GM10248 (cell line): ENCODE measurements around the gene MRPS23.

Source experiments
- CTCF ChIA-PET: fragments of 300-600 bp; sonication (Branson Sonifier 250); formaldehyde crosslinking; extraction: SDS; loops from one replicate; lab custom pipeline; 2021; ENCODE audit warnings: antibody characterized with exemption; lab: Yijun Ruan, JAX
- POLR2A ChIA-PET: fragments of 350-650 bp; sonication (Branson Sonifier 250); formaldehyde crosslinking; extraction: SDS; loops from one replicate; lab custom pipeline; 2020; ENCODE audit warnings: antibody characterized with exemption; lab: Yijun Ruan, JAX
- DNase-seq: peaks from one replicate; pipeline ENCODE4 v3.0.0; 2012; ENCODE audit errors: extremely low spot score
- CTCF ChIP-seq: IDR thresholded peaks from 2 replicates; pipeline ENCODE4 v1.5.1; 2012; ENCODE audit warnings: mild to moderate bottlenecking, low read depth; ENCODE audit errors: extremely low read depth, missing control alignments, control extremely low read depth

Gene MRPS23

GRCh38 chr17:57871863-57872262, 22.0 kb upstream of the MRPS23 start:
- CTCF ChIA-PET, result interaction anchor here (1.0 to 24.4 kb wide), 5 partner anchors 9 to 241 kb away, joined by 3 to 478 read pairs (median 31); partner anchors contain the start of gene VEZF1
- TF ChIP-seq CTCF, result no peak
- POLR2A ChIA-PET, result no interaction called here
- no peak for DNase-seq

GRCh38 chr17:57871155-57871554, 21.3 kb upstream of the MRPS23 start:
- POLR2A ChIA-PET, result no interaction called here
- no peak for DNase-seq
- TF ChIP-seq CTCF, result no peak
- CTCF ChIA-PET, result interaction anchor here (0.9 to 24.4 kb wide), 6 partner anchors 9 to 125 kb away, joined by 3 to 478 read pairs (median 18); partner anchors contain the start of gene VEZF1

- POLR2A ChIA-PET, result no interaction called here
- TF ChIP-seq CTCF, result no peak
- no peak for DNase-seq
- CTCF ChIA-PET, result interaction anchor here (0.9 to 24.4 kb wide), 8 partner anchors 8 to 126 kb away, joined by 3 to 478 read pairs (median 4); partner anchors contain the start of gene VEZF1
These were observed 20.4 kb upstream of the MRPS23 start for GRCh38 chr17:57870283-57870635.

GRCh38 chr17:57869617-57870282, 19.9 kb upstream of the MRPS23 start:
- POLR2A ChIA-PET, result no interaction called here
- CTCF ChIA-PET, result interaction anchor here (1.3 to 24.4 kb wide), 10 partner anchors 12 to 231 kb away, joined by 3 to 478 read pairs (median 3); partner anchors contain the start of gene VEZF1
- TF ChIP-seq CTCF, result no peak
- DNase-seq, result no peak

- POLR2A ChIA-PET, result interaction anchor here (0.6 kb wide), 2 partner anchors 9 to 78 kb away, joined by 4 read pairs; no protein-coding TSS in a partner anchor
- TF ChIP-seq CTCF, result no peak
- DNase-seq, result no peak
- CTCF ChIA-PET, result interaction anchor here (0.7 to 24.4 kb wide), 15 partner anchors 10 to 245 kb away, joined by 3 to 478 read pairs (median 3); partner anchors contain the start of gene VEZF1
These were observed 19.2 kb upstream of the MRPS23 start for GRCh38 chr17:57868910-57869616.
